GM18867 (cell line): ENCODE measurements around the gene BBIP1.
"Not testable (repeated sequence)": the region's sequence is repeated elsewhere in the genome, so short reads cannot be mapped to it uniquely, and the experiment has no call there.

Experiments used
- ATAC-seq: cut with Tn5 transposase; IDR thresholded peaks from one replicate; pipeline ENCODE4 v1.9.1; 2021; ENCODE audit warnings: mild to moderate bottlenecking, moderate library complexity; ENCODE audit not compliant: unreplicated experiment

The BBIP1 gene

DNA sequence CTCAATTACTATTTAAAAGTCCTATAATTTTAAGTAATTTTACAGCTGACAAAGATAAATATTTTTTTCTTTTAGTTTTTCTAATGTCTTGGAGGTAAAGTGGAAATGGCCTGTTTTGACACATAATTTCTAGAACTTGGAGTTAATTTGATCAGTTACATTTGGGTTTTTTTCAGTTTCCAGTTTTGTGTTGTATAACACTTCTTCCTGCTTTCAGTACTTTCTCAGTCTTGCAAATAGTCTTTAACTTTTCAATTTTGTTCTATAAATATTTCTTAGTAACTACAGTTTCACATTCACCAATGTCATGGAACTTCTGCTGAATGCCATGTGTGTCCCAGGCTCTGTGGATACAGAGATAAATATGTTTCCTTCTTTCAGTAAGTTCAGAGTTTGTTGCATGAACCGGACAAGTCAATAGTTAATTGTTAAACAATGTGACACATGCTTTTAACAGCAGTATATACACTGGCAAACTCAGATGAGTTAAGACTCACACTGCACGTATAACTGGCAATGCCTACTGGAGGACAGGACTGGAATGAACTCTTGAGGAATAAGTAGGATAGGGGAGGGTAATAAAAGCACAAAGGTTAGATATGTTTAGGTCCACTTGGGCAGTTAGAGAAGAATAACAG lies 5.0 kb upstream of the BBIP1 start:
- no peak for ATAC-seq

DNA sequence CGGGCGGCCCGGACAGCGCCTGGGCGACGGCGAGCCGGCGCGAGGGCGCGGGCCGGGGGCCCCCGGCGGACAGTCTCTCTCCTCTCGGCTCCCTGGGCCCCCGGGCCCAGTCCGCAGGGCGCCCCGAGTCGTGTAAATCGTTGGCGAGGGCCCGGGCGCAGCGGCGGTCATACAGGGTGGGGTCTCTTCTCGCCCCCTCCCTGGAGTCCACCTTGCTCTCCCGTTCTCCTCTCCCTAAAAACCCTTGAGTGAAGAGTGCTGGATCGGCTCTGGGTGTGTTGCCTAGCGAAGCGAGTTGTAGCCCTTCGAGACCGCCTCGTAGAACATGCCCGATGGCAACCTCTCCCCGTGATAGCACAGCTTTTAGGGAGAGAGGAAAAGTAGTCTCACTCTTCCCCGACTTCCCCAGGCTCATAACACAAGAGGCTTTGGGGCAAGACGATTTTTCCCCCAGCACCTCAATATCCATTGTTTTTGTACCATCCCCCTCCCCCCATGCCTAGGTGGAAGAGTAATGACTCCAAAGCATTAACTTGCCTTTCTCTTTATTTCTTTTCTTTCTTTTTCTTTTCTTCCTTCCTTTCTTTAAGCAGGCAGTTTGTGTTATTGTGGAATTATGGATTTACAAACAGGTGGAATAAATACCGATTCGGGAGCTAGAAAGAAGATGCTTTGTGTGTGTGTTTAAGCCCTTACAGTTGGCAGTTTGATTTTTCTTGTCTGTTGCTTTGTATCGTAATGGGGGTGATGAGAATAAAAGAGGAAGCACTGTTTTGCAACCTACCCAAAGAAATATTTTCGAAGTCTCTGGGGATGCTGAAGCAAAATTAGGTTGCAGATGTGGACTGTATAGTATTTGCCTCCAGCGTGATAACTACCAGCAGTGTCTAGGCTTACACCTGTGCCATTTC lies 1.2 kb upstream of the BBIP1 start:
- ATAC-seq = peak; percentile 34

DNA sequence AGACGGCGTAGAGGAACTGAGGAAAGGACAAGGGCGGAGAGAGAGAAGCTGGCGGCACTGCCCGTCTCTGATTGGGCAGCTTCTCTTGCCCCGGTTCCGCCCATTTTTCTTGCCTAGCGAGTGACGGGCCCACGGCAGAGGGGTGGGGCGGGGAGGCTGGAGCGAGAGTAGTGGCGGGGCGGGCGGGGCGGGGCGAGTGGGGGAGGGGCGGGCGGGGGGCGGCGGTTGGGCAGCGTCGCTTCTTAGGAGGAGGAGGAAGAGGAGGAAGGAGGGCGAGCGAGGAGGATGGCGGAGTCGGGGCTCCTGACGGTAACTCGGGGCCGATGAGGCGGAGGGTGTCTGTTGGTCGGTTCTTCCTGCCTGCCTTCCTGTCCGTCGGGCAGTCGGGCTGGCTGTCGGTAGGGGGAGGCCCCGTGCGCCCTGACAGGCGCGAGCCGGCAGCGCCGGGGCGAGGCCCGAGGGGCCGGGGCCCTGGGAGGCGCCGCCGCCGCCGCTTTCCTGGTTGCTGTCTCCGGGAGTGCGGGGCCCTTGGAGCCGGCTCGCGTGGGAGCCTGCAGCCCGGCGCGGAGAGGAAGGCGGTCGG lies 460 bp upstream of the BBIP1 start, which contains the start of gene SHOC2:
TSS of gene SHOC2 (plus strand) at position 256 of the 583 bp plus-strand sequence. CDS start 44,755 bp downstream, outside the sequence.
- peak; percentile 82 for ATAC-seq

DNA sequence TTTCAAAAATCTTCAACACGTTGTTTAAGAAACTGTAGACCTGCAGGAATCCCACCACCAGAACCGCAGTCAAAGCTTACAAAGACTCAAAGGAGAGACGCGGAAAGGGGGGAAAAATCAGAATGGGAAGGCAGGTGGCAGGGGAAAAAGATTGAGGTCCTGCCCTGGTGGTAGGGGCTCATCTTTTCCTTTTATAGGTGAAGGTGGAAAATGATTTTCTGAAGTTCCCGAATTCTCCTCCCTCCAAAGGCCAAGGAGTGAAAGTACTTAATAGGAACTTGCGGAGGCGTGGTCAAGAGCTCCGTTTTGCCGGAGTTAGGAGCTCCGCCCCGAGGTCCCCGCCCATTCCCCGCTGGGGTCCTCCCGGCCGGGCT lies 724 bp downstream of the BBIP1 start:
- no peak for ATAC-seq

DNA sequence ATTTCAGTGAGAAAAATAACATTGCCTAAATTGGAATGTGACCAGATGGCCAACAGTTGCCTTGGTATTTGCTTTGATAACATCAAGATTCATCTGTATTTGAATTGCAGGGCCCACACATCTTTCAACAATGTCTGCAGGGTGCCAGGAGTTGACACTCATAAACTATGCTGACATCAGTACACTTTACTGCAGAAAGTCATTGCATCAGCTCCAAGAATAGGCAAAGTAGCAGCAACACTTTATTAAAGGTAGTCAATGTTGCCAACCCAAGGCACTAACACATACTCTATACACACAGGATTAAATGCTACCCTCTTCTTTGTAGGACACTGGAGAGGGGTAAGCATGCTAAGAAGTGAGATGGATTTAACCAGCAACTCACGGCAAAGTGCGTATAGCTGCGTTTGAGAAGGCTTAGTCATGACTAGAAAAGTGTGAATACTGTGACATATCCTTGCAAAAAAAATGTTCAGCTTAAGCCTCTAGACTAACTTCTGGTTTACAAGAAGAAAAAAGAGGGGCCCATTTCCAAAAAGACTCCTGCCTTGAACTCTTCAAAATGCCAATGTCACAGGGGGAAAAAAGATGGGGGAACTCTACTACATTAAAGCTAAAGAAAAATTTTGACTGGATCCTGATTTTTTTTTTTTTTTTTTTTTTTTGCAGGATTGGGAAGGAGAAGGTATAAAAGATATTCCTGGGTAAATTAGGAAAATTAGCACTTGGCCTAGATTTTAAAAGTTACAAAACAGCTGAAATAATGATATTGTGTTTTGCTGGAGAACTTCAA lies 2.2 kb downstream of the BBIP1 start:
- ATAC-seq = no peak

DNA sequence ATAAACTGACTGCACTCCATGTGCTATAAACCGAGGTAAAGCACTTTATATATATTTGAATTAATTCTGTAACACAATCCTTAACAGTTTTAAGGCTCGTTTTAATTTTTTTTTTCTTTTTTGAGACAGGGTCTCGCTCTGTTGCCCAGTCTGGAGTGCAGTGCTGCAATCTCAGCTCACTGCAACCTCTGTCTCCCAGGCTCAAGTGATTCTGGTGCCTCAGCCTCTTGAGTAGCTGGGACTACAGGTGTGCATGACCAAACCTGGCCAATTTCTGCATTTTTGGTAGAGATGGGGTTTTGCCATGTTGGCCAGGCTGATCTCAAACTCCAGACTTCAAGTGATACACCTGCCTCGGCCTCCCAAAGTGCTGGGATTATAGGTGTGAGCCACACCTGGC lies 3.4 kb downstream of the BBIP1 start:
- ATAC-seq = not testable (repeated sequence)

DNA sequence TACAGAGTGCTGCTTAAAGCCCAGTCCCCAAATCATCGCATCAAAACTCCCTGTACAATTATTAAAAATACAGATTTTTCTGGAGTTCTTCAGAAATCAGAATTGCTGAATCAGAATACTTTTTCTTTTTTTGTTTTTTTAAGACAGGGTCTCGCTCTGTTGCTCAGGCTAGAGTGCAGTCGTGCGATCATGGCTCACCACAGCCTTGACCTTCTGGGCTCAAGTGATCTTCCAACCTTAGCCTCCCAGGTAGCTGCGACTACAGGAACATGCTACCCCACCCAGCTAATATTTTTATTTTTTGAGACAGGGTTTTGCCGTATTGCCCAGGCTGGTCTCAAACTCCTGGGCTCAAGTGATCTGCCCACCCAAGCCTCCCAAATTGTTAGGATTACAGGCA lies 3.9 kb downstream of the BBIP1 start:
- no peak for ATAC-seq

DNA sequence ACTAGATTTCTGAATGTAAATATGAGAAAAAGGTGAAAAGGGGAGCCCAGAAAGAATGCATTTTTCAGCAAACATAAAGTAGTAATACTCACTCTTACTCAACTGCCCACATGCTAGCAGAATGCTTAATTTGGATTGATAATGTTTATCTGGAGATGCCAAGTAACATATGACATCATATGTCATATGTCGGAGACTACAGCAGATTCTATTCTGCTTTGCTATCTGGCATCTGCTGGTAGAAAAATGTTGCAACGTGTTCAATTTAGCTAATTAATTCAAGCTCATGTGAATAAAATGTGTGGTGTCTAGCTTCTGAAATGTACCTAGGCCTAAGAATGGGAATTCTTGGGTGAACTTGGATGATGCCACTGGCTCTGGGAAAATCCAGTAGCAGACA lies 4.5 kb downstream of the BBIP1 start:
- ATAC-seq = no peak

DNA sequence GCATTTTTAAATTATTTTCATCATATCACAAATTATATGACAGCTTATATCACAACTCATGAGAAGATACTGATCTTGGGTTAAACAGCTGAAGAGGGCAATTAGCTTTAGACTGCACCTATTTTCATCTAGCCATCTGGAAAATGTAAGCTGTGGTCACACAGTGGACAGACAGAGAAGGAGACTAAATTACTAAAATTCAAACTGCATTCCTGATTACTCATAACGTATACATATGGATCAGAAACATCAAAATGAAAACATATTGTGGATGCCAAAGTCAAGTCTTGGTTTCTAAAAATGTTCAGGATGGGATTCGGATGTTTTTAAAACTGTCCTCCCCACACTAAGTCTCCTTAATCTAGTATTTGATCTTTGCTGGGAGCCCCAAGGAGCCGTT lies 6.6 kb downstream of the BBIP1 start:
- no peak for ATAC-seq

DNA sequence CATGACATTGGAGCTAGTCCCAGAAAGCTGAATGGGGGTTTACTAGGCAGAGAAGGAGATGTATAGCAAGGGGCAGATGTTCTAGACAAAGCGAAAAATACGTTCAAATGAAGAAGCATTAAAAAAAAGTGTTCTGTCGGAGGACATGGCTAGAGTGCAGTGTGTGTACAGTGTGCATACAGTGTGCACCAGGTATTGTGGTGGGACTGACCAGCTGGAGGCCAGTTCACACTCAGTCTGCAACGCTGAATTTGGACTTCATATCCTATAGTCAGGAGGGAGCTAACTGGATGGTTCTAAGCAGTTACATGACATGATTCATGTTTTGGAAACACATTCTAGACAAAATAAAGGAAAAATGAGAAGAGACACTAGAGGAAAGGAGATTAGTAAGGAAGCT lies 8.8 kb downstream of the BBIP1 start:
- ATAC-seq = no peak

DNA sequence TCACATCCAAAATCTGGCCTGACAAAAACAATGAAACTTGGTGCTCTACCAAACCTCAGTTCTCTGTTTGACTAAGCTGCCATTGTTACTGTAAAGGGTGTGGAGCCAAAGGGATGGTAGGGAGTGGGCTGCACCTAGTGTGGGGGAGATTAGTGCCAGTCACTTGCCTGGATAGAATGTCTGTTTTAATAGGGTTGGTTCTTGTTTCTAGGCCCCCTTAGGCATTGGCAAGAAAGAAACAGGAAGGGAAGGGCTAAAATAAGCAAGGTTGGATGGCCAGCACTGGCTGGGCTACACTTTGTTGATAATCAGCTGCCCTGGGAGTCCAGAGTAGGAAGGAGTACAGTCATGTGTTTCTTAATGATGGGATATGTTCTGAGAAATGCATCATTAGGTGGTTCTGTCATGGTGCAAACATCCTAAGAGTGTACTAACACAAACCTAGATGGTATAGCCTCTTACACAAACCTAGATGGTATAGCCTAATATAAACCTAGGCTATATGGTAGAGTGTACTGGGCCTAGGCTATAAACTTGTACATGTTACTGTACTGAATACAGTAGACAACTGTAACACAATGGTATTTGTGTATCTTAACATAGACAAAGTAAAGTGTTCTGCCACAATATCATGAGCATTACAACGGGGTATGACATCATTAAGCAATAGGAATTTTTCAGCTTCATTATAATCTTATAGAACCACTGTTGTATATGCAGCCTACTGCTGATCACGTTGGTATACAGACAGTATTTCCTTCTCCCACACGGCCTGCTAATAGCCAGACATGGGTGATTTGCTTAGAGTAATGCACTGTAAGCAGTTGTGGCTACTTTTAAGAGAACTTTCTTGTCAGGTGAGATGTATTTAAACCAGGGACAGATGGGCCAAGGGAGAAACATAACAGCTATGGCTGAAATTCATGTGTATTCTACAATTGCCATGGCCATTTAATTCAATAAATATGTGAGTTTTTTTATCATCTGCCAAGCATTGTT lies 15.4 kb downstream of the BBIP1 start:
- ATAC-seq = peak; percentile 47

DNA sequence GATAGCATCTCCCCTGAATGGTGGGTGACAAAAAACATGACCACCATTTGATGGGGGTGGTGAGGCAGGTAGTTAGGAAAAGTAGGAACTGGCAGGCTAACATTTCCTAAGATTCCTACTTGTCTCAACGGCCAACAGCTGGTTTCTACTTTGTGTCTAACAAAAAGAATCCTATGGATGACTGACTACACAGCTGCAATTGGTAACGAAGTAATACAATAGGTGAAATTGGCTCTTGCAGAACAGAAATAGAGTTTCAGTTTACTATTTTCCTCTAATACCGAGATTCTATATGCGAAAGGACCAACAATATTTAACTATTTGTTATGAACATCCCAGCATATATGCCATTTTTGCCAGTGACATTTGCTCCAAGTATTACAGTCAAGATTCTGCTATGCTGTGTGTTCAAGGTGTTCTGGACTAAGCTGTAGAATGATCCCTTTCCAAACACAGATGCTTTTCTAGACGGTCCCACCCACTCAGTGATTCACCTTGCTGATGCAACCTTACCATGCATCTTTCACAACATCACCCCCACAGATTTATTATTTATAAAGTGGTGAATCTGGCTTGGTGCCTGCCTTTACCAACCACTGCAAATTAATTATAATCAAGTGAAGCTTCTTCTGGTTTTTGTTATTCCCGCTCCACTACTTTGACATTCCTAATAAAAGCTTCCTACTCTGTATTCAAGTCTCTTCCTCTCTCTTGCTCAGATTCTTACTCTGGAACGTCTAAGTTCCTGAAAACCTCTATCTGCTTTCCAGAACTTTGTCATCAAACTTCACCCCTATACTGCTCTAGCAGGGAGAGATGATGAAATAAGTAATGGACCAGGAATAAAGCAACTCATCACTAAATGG lies 16.8 kb downstream of the BBIP1 start:
- ATAC-seq = no peak

DNA sequence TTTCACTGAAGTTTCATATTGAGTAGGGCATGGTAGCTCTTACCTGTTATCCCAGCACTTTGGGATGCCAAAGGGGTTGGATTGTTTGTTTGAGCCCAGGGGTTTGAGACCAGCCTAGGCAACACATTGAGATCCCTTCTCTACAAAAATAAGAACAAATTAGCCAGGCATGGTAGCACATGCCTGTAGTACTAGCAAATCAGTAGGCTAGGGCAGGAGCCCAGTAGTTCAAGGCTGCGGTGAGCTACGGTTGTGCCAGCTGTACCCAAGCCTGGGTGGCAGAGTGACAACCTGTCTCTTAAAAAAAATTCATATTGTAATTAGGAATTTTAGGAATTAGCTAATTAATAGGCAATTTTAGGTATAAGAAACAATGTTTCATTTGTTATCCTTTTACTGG lies 18.0 kb downstream of the BBIP1 start:
- ATAC-seq = no peak

DNA sequence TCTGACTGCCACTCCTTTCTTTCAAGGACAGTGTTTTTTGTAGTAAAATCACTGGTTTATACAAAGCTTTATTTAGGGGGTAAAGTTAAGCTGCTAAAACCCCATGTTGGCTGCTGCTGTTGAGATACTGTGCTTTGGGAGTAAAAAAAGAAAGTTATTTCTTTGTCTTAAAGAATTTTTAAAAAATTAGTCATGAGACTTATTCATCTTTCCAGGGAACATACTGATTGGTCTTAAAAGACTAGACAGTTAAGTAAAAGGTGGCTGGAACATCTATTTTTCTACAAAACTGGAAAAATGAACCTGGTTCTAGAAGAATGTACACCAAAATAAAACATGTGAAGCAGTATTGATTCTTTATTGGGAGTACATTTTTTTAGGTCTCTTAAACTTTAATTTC lies 20.6 kb downstream of the BBIP1 start:
- no peak for ATAC-seq

DNA sequence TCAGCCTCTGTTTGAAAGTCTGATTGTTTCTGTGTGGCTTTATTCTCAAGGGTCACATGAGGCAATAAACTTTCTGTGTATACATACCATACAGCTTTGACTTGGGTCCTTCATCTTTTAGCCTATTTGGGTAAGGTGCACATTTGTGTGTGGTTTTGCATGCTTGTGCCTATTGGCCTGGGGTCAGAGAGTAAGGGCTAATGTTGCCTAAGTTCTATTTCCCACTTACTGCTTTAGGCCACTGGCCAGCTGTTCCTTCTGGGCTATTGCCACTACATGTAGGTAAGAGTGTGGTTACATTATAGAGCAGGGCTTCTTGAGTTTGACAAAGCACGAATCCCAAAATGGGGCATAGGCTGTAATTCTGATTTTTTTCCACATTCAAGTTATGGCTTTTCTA lies 21.8 kb downstream of the BBIP1 start:
- ATAC-seq = no peak

DNA sequence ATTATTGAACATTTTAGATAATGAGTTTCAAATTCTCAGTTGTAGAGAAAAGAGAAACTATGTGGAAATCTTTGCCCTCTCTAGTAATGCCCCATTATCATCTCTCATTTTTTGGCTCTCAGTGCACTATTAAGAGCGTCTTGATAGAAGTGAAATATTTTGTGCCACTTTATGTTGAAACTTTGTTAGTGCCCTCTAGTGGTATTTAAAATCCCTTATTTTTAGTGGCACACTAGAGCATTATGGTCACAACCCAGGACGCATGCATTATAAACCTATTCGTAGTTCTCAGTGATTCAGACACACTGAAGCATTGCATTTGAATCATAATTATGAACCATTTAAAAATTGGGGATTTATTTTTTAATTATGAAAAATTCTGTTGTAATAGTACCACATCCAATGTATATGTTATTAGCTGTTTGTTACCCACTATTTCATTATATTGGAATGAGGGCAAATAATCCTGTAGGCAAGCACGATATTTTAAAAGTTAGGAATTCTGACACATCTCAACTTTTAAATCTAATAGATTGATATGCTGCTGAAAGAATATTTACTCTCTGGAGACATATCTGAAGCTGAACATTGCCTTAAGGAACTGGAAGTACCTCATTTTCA lies 25.3 kb downstream of the BBIP1 start:
- ATAC-seq = no peak

DNA sequence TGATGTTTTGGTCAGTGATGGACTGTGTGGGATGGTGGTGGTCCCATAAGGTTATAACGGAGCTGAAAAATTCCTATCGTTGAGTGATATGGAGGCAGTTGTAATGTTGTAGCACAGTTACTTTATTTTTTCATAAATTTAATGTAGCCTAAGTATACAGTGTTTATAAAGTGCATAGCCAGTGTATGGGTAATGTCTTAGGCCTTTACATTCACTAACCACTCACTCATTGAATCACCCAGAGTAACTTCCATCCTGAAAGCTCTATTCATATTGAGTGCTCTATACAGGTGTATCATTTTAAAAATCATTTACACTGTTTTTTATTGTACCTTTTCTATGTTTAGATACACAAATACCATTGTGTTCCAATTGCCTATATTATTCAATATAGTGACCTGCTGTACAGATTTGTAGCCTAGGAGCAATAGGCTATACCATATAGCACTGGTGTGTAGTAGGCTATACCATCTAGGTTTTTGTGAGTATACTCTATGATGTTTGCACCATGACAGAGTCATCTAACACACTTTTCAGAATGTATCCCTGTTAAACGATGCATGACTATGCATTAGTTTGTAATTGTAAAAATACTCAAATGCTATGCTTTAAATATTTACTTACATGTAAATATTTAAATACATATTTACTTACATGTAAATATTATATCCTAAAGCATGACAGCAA lies 26.2 kb downstream of the BBIP1 start:
- no peak for ATAC-seq

DNA sequence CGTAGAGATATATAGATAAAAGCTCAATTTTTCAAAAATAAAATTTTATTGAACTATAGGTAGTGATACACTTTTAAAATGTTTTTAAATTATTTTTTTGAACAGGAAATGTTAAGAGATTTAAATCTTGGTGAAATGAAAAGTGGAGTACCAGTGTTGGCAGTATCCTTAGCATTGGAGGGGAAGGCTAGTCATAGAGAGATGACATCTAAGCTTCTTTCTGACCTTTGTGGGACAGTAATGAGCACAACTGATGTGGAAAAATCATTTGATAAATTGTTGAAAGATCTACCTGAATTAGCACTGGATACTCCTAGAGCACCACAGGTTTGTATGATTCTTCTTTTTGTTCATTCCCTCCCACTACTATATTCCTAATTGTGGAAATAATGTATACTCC lies 31.4 kb downstream of the BBIP1 start:
- ATAC-seq = no peak
